ENCODE measurements around the gene SULT1C4. TPM values are rescaled to one million over a fixed set of nuclear protein-coding genes. Genes with fewer than 3 reads are reported as not detected.

SULT1C4 gene
- total RNA-seq, 4 donors from 2014 or later = 1.9 to 5.2 (median 3.2) TPM

GRCh38 chr2:108436976-108437375, 59.2 kb downstream of the SULT1C4 start:
- no peak for TF ChIP-seq CTCF (IDR thresholded peaks at IDR 0.05; ENCODE audit: low read depth)

Small RNA genes within 50 kb of the gene (small RNA-seq; reads per million reads assigned to genes)
- not detected for gene SMIM12P1

Other genes starting within 250 kb of the SULT1C4 start
- gene SULT1C3, start 138.0 kb upstream of the SULT1C4 start, total RNA-seq = not detected
- 1 to 10 TPM in 1 of 4 donors, under 1 TPM in 2, not detected in 1; 0.51 to 1.5 (median 0.98) TPM for gene SULT1C2, start 89.1 kb upstream of the SULT1C4 start, total RNA-seq
- gene GCC2, start 71.3 kb downstream of the SULT1C4 start, total RNA-seq = 10 to 100 TPM; 35.7 to 71.1 (median 44.4) TPM
- gene LIMS1, start 156.5 kb downstream of the SULT1C4 start, total RNA-seq = 100 to 1,000 TPM in 3 of 4 donors, 10 to 100 TPM in 1; 79.7 to 172 (median 115) TPM

Measured in subcutaneous adipose tissue (tissue), 4 donors.